Calu3 (cell line): ENCODE results near the gene FRAT2. TPM values are rescaled to one million over a fixed set of nuclear protein-coding genes. Genes with fewer than 3 reads are reported as not detected.

Source experiments
- BruUV-seq: library from RNA; stranded (reverse); fragments of 400-500 nt; replicated peaks from 2 replicates; lab custom pipeline; 2021; lab: Mats Ljungman, UMichigan
- CTCF ChIA-PET: fragments of 300-600 bp; sonication (Branson Sonifier 250); formaldehyde crosslinking; loops from one replicate; lab custom pipeline; 2022; ENCODE audit warnings: antibody characterized with exemption; lab: Charles Lee
- DNase-seq: peaks from one replicate; pipeline ENCODE4 v3.0.0; 2022
- H3K27ac Mint-ChIP-seq: one replicate; pipeline ENCODE4 v1.8.0; 2022; ENCODE audit warnings: mixed read lengths; ENCODE audit not compliant: unreplicated experiment
- H3K27me3 Mint-ChIP-seq: one replicate; pipeline ENCODE4 v1.8.0; 2022; ENCODE audit warnings: mixed read lengths; ENCODE audit not compliant: unreplicated experiment
- H3K36me3 Mint-ChIP-seq: one replicate; pipeline ENCODE4 v1.8.0; 2022; ENCODE audit warnings: mild to moderate bottlenecking, moderate library complexity, mixed read lengths; ENCODE audit not compliant: insufficient read depth, unreplicated experiment
- H3K4me1 Mint-ChIP-seq: one replicate; pipeline ENCODE4 v1.8.0; 2022; ENCODE audit warnings: mild to moderate bottlenecking, low read depth, mixed read lengths; ENCODE audit not compliant: unreplicated experiment
- H3K4me3 Mint-ChIP-seq: one replicate; pipeline ENCODE4 v1.8.0; 2022; ENCODE audit warnings: mild to moderate bottlenecking, low read depth, moderate library complexity, mixed read lengths; ENCODE audit not compliant: unreplicated experiment
- H3K9me3 Mint-ChIP-seq: one replicate; pipeline ENCODE4 v1.8.0; 2022; ENCODE audit warnings: low read depth, mixed read lengths; ENCODE audit not compliant: unreplicated experiment
- CTCF ChIP-seq: fragments of 200-600 bp; IDR thresholded peaks from one replicate; pipeline ENCODE4 v1.8.0; 2022; ENCODE audit warnings: antibody characterized with exemption; ENCODE audit not compliant: unreplicated experiment
- intact Hi-C: fragments of 100-400 bp; cut with micrococcal nuclease; formaldehyde crosslinking; loops from one replicate; pipeline ENCODE4 v1.10.0; 2022; ENCODE audit not compliant: unreplicated experiment
- total RNA-seq: library from RNA; stranded (reverse); gene quantifications from 2 replicates; pipeline ENCODE4 v1.2.3, GENCODE V29; 2022

FRAT2 gene
- total RNA-seq, 1 experiment from 2014 or later: 6.0 TPM

- CTCF ChIA-PET: no interaction called here
Measured at GRCh38 chr10:97336446-97336845, 1.9 kb upstream of the FRAT2 start.

GRCh38 chr10:97336006-97336405 lies 1.5 kb upstream of the FRAT2 start:
- intact Hi-C loops: no loop called here
- Mint-ChIP-seq H3K4me3 (no peak overlapping the region), H3K9me3 (no peaks in the 10 kb centered on the region), H3K27me3 (no peaks in the 10 kb centered on the region), H3K36me3 (peaks cover 21% of the 10 kb centered on the region), H3K4me1 (peaks cover 16% of the 10 kb centered on the region), H3K27ac (no peak overlapping the region)
- DNase-seq: no peak
- no peak for TF ChIP-seq CTCF
- CTCF ChIA-PET: no interaction called here
- BruUV-seq: no TSS peak

More at GRCh38 chr10:97336446-97336845, 1.9 kb upstream of the FRAT2 start:
- Mint-ChIP-seq H3K4me1 (peaks cover 16% of the 10 kb centered on the region), H3K27me3 (no peaks in the 10 kb centered on the region), H3K27ac (peak overlapping the region; percentile 27), H3K9me3 (no peaks in the 10 kb centered on the region), H3K36me3 (peaks cover 21% of the 10 kb centered on the region), H3K4me3 (no peak overlapping the region)
- intact Hi-C loops: no loop called here
- no peak for TF ChIP-seq CTCF
- BruUV-seq: no TSS peak
- DNase-seq: no peak

- Mint-ChIP-seq H3K36me3 (peaks cover 21% of the 10 kb centered on the region), H3K4me3 (peak overlapping the region; percentile 82), H3K27me3 (no peaks in the 10 kb centered on the region), H3K27ac (no peak overlapping the region), H3K4me1 (peaks cover 17% of the 10 kb centered on the region), H3K9me3 (no peaks in the 10 kb centered on the region)
- no peak for TF ChIP-seq CTCF
- DNase-seq: no peak
- no TSS peak for BruUV-seq
- CTCF ChIA-PET: no interaction called here
- intact Hi-C loops: no loop called here
Measured at GRCh38 chr10:97335188-97335619, 675 bp upstream of the FRAT2 start.

GRCh38 chr10:97333601-97334369 lies 744 bp downstream of the FRAT2 start:
- H3K27me3 Mint-ChIP-seq: no peaks in the 10 kb centered on the region
- CTCF ChIA-PET: interaction anchor here (1.5 to 2.3 kb wide), 2 partner anchors 42 to 55 kb away, joined by 8 read pairs; partner anchors contain the start of gene ARHGAP19
- BruUV-seq: no TSS peak
- H3K27ac Mint-ChIP-seq: peak overlapping the region; percentile 58
- TF ChIP-seq CTCF: no peak
- peaks cover 29% of the 10 kb centered on the region for H3K4me1 Mint-ChIP-seq
- H3K36me3 Mint-ChIP-seq: peaks cover 21% of the 10 kb centered on the region
- no peaks in the 10 kb centered on the region for H3K9me3 Mint-ChIP-seq
- peak; percentile 13 for DNase-seq
- peak overlapping the region; percentile 82 for H3K4me3 Mint-ChIP-seq
- intact Hi-C loops: loop anchor here (2.0 kb wide), 1 partner anchor 55 kb away; no protein-coding TSS in a partner anchor
